H1 (cell line): ENCODE measurements around the gene DDR2. TPM values are rescaled to one million over a fixed set of nuclear protein-coding genes. Genes with fewer than 3 reads are reported as not detected.

Experiments
- CTCF ChIA-PET: fragments of 300-600 bp; sonication (Branson Sonifier 250); formaldehyde crosslinking; loops from one replicate; lab custom pipeline; 2021; ENCODE audit not compliant: partially characterized antibody; lab: Charles Lee
- POLR2A ChIA-PET: fragments of 300-600 bp; sonication (Branson Sonifier 250); formaldehyde crosslinking; loops from one replicate; lab custom pipeline; 2021; ENCODE audit warnings: inconsistent platforms; ENCODE audit not compliant: partially characterized antibody; lab: Charles Lee
- DNase-seq, 2 experiments: peaks; one replicate each; pipeline versions ENCODE4 v3.0.0 to v3.0.0-alpha.2; 2010 to 2022; ENCODE audit warnings: low spot score in 2 of 2, low read depth in 1 of 2, mixed read lengths in 1 of 2
- FAIRE-seq: peaks from 2 replicates; lab custom pipeline; 2011; peaks lifted over from hg19 to GRCh38; lab: Jason Lieb, UNC
- H2AFZ ChIP-seq: 2 replicates; pipeline ENCODE4 v1.8.1; 2012; ENCODE audit warnings: low read length, inconsistent platforms
- H2AK5ac ChIP-seq: 2 replicates; pipeline ENCODE4 v1.6.1; 2013; ENCODE audit warnings: low read depth, low read length
- H2BK120ac ChIP-seq: replicated peaks from 2 replicates; pipeline ENCODE3; 2013; ENCODE audit warnings: low read depth, low read length, inconsistent platforms
- H2BK12ac ChIP-seq: 2 replicates; pipeline ENCODE4 v1.6.1; 2013; ENCODE audit warnings: low read depth, low read length
- H2BK15ac ChIP-seq: 2 replicates; pipeline ENCODE4 v1.6.1; 2013; ENCODE audit warnings: low read length
- H2BK20ac ChIP-seq: 2 replicates; pipeline ENCODE4 v1.6.1; 2013; ENCODE audit warnings: low read length
- H2BK5ac ChIP-seq: 2 replicates; pipeline ENCODE4 v1.6.1; 2013; ENCODE audit warnings: low read depth, low read length
- H3K14ac ChIP-seq: 2 replicates; pipeline ENCODE4 v1.6.1; 2013; ENCODE audit warnings: inconsistent platforms; ENCODE audit not compliant: insufficient read length
- H3K18ac ChIP-seq: 2 replicates; pipeline ENCODE4 v1.6.1; 2013; ENCODE audit warnings: low read length; ENCODE audit errors: extremely low read depth
- H3K23ac ChIP-seq: 2 replicates; pipeline ENCODE4 v1.6.1; 2013; ENCODE audit warnings: inconsistent platforms; ENCODE audit not compliant: insufficient read length
- H3K23me2 ChIP-seq: 2 replicates; pipeline ENCODE4 v1.6.1; 2013; ENCODE audit warnings: low read depth, low read length
- H3K27ac ChIP-seq: 2 replicates; pipeline ENCODE4 v1.6.1; 2011; ENCODE audit warnings: low read depth, low read length, inconsistent platforms
- H3K27me3 ChIP-seq, 4 experiments: replicated peaks in 1 of 4; 1 replicate in 1 of 4; 2 replicates in 3 of 4; pipeline versions ENCODE4 v1.6.1 to v1.8.1; 2011 to 2013; ENCODE audit warnings: low read length in 3 of 4, mild to moderate bottlenecking in 3 of 4, inconsistent platforms in 2 of 4, mixed read lengths in 2 of 4, moderate library complexity in 1 of 4; ENCODE audit not compliant: control insufficient read depth in 3 of 4, insufficient read depth in 3 of 4; ENCODE audit errors: extremely low read depth in 1 of 4
- H3K36me3 ChIP-seq, 4 experiments: 2 replicates each; pipeline versions ENCODE4 v1.6.1 to v1.8.1; 2011 to 2013; ENCODE audit warnings: mild to moderate bottlenecking in 4 of 4, low read length in 3 of 4, moderate library complexity in 2 of 4, control low read depth in 1 of 4, inconsistent platforms in 1 of 4; ENCODE audit not compliant: insufficient read depth in 4 of 4, control insufficient read depth in 2 of 4
- H3K4ac ChIP-seq: replicated peaks from 2 replicates; pipeline ENCODE3; 2013; ENCODE audit warnings: low read length, low read depth, mixed read lengths, inconsistent platforms; ENCODE audit not compliant: insufficient read length
- H3K4me1 ChIP-seq, 4 experiments: replicated peaks in 1 of 4; 1 replicate in 1 of 4; 2 replicates in 3 of 4; pipeline versions ENCODE4 v1.6.1 to v1.8.1; 2011 to 2013; ENCODE audit warnings: low read length in 3 of 4, inconsistent platforms in 2 of 4, mixed read lengths in 1 of 4; ENCODE audit not compliant: insufficient read depth in 4 of 4, control insufficient read depth in 3 of 4
- H3K4me2 ChIP-seq, 2 experiments: 2 replicates each; pipeline versions ENCODE4 v1.6.1 to v1.8.1; 2011 to 2013; ENCODE audit warnings: low read depth in 2 of 2, low read length in 2 of 2, control low read depth in 1 of 2, inconsistent platforms in 1 of 2, mild to moderate bottlenecking in 1 of 2; ENCODE audit not compliant: insufficient read depth in 1 of 2
- H3K4me3 ChIP-seq, 4 experiments: fragments of 200-600, 300-600 bp in 1 of 4; sonication (generic), shearing (Covaris generic), sonication (Bioruptor Twin) in 1 of 4; 2 replicates each; pipeline versions ENCODE4 v1.5.1 to v1.8.1; 2011 to 2016; ENCODE audit warnings: low read length in 4 of 4, low read depth in 3 of 4, control low read depth in 2 of 4, inconsistent platforms in 2 of 4, mild to moderate bottlenecking in 2 of 4, mixed read lengths in 1 of 4, moderate library complexity in 1 of 4; ENCODE audit not compliant: insufficient read depth in 2 of 4; ENCODE audit errors: extremely low read depth in 1 of 4
- H3K56ac ChIP-seq: replicated peaks from 2 replicates; pipeline ENCODE3; 2013; ENCODE audit warnings: low read depth, mild to moderate bottlenecking, mixed read lengths, low read length, inconsistent platforms; ENCODE audit not compliant: insufficient read length
- H3K79me1 ChIP-seq: 2 replicates; pipeline ENCODE4 v1.6.1; 2013; ENCODE audit warnings: low read depth, low read length, control low read depth
- H3K79me2 ChIP-seq, 2 experiments: 2 replicates each; pipeline versions ENCODE4 v1.6.1 to v1.8.1; 2012 to 2013; ENCODE audit warnings: low read length in 2 of 2, mild to moderate bottlenecking in 2 of 2, inconsistent platforms in 1 of 2; ENCODE audit not compliant: insufficient read depth in 2 of 2, control insufficient read depth in 1 of 2
- H3K9ac ChIP-seq, 4 experiments: replicated peaks in 1 of 4; 1 replicate in 1 of 4; 2 replicates in 3 of 4; pipeline versions ENCODE4 v1.6.1 to v1.8.1; 2011 to 2013; ENCODE audit warnings: low read depth in 3 of 4, low read length in 3 of 4, control low read depth in 2 of 4, mild to moderate bottlenecking in 2 of 4, moderate library complexity in 2 of 4, inconsistent platforms in 1 of 4; ENCODE audit errors: extremely low read depth in 1 of 4
- H3K9me3 ChIP-seq, 2 experiments: 2 replicates each; pipeline versions ENCODE4 v1.6.1 to v1.8.1; 2012 to 2013; ENCODE audit warnings: mild to moderate bottlenecking in 2 of 2, moderate library complexity in 2 of 2, control low read depth in 1 of 2, inconsistent platforms in 1 of 2, low read depth in 1 of 2, low read length in 1 of 2, mixed read lengths in 1 of 2; ENCODE audit not compliant: insufficient read depth in 2 of 2
- H4K20me1 ChIP-seq, 2 experiments: replicated peaks in 1 of 2; 2 replicates each; pipeline versions ENCODE3 to v1.8.1; 2011 to 2013; ENCODE audit warnings: inconsistent platforms in 2 of 2, low read length in 2 of 2, mild to moderate bottlenecking in 1 of 2; ENCODE audit not compliant: insufficient read depth in 2 of 2, control insufficient read depth in 1 of 2
- H4K5ac ChIP-seq: 2 replicates; pipeline ENCODE4 v1.6.1; 2013; ENCODE audit warnings: low read length, low read depth, mixed read lengths, inconsistent platforms; ENCODE audit not compliant: insufficient read length
- H4K8ac ChIP-seq: 2 replicates; pipeline ENCODE4 v1.8.0; 2013; ENCODE audit warnings: mild to moderate bottlenecking, moderate library complexity, low read length, inconsistent platforms; ENCODE audit not compliant: insufficient read depth; ENCODE audit errors: extremely low read depth
- H4K91ac ChIP-seq: replicated peaks from 2 replicates; pipeline ENCODE3; 2013; ENCODE audit warnings: low read length, mixed read lengths, inconsistent platforms; ENCODE audit not compliant: insufficient read length
- EZH2 ChIP-seq: fragments of 200-600 bp; sonication (generic); IDR thresholded peaks from 2 replicates; pipeline ENCODE4 v1.7.1; 2012; ENCODE audit warnings: low read depth, mild to moderate bottlenecking, moderate library complexity, low read length, inconsistent platforms; ENCODE audit not compliant: severe bottlenecking
- HDAC2 ChIP-seq, 2 experiments: fragments of 300-600 bp in 1 of 2; sonication (generic) in 1 of 2; IDR thresholded peaks; 2 replicates each; pipeline ENCODE4 v1.6.1; 2011 to 2012; ENCODE audit warnings: low read depth in 2 of 2, low read length in 2 of 2, mild to moderate bottlenecking in 2 of 2, moderate library complexity in 2 of 2, borderline replicate concordance in 1 of 2, inconsistent platforms in 1 of 2
- HDAC6 ChIP-seq: IDR thresholded peaks from one replicate; pipeline ENCODE4 v1.7.1; 2012; ENCODE audit warnings: low read depth, mild to moderate bottlenecking, inconsistent platforms, low read length, moderate library complexity
- JUN ChIP-seq: IDR thresholded peaks from 2 replicates; pipeline ENCODE4 v1.6.1; 2011; ENCODE audit warnings: low read depth, mild to moderate bottlenecking, improper control_type of control experiment, low read length
- KDM4A ChIP-seq: IDR thresholded peaks from one replicate; pipeline ENCODE4 v1.7.1; 2012; ENCODE audit warnings: low read depth, mild to moderate bottlenecking, moderate library complexity, low read length, inconsistent platforms; ENCODE audit not compliant: severe bottlenecking
- SAP30 ChIP-seq: fragments of 300-600 bp; sonication (generic); IDR thresholded peaks from 2 replicates; pipeline ENCODE4 v1.7.1; 2012; ENCODE audit warnings: low read length, moderate library complexity, mild to moderate bottlenecking, inconsistent platforms; ENCODE audit not compliant: insufficient read depth, insufficient replicate concordance
- SP2 ChIP-seq: IDR thresholded peaks from 2 replicates; pipeline ENCODE4 v1.6.1; 2012; ENCODE audit warnings: mild to moderate bottlenecking, low read length, inconsistent platforms
- SUZ12 ChIP-seq: fragments of 200-600 bp; sonication (generic); IDR thresholded peaks from 2 replicates; pipeline ENCODE4 v1.6.1; 2012; ENCODE audit warnings: mild to moderate bottlenecking, inconsistent platforms, low read length, moderate library complexity, mixed read lengths
- WGBS, 2 experiments: shearing (Covaris generic) in 1 of 2; methylation state at CpG; one replicate each; pipeline versions ENCODE4 v1.1.6 to v1.1.7; 2013 to 2015; ENCODE audit warnings: low lambda C conversion rate in 2 of 2, mixed read lengths in 2 of 2, inconsistent platforms in 1 of 2, low coverage in 1 of 2, missing lambda C conversion rate in 1 of 2; ENCODE audit not compliant: insufficient replicate concordance in 2 of 2, insufficient coverage in 1 of 2, insufficient read length in 1 of 2; ENCODE audit errors: extremely low coverage in 1 of 2, missing lambda C conversion rate in 1 of 2; 5-methylcytosine and 5-hydroxymethylcytosine counted together
- polyA plus RNA-seq, 7 experiments: library from polyadenylated mRNA; depleted of rRNA in 3 of 7; stranded (reverse) in 5 of 7; unstranded in 2 of 7; fragments of >200 nt in 5 of 7; fragments of 200-250 nt in 2 of 7; gene quantifications; 1 replicate in 5 of 7; 2 replicates in 1 of 7; 4 replicates in 1 of 7; pipeline versions ENCODE4 v1.2.1 to v1.2.3, GENCODE V29; 2011 to 2013; ENCODE audit warnings: missing spikeins in 2 of 7, mixed read lengths in 2 of 7
- total RNA-seq: library from RNA; stranded (reverse); fragmentation: NEBNext Ultra II Directional; extraction: Animal tissue kit (Norgen Biotek cat#: 25700); gene quantifications from 2 replicates; pipeline ENCODE4 v1.2.1, GENCODE V29; 2021
- TF ChIP-seq, protein P1 (sequence below): IDR thresholded peaks from 2 replicates; pipeline ENCODE4 v1.6.1; 2011; ENCODE audit warnings: low read depth, mild to moderate bottlenecking, low read length; ENCODE audit not compliant: insufficient read depth
- TF ChIP-seq, protein P2 (sequence below), 3 experiments: IDR thresholded peaks; 1 replicate in 2 of 3; 2 replicates in 1 of 3; pipeline versions ENCODE4 v1.5.1 to v1.6.1; 2011; ENCODE audit warnings: low read length in 3 of 3, mild to moderate bottlenecking in 3 of 3, inconsistent platforms in 2 of 3, low read depth in 1 of 3, moderate library complexity in 1 of 3; ENCODE audit not compliant: insufficient read depth in 1 of 3; ENCODE audit errors: control extremely low read depth in 1 of 3

Gene DDR2
- total and polyA plus RNA-seq, 2 of the 8 experiments (the other 6 are each of a cell fraction or from before 2014, with no cell fraction given) = 1.00 to 2.1 TPM

DNA sequence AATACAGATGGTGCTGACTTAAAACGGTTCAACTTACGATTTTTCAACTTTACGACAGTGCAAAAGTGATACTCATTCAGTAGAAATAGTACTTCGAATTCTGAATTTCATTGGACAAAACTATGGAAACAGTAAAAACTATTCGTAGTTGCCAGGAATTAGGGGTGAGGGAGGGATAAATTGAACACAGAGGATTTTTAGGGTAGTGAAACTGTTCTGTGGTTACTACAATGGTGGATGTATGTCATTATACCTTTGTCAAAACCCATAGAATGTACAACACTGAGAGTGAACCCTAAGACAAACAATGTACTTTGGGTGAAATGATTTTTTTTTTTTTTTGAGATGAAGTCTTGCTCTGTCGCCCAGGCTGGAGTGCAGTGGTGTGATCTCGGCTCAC is 7.5 kb downstream of the DDR2 start:
- Histone ChIP-seq H3K4ac (no peak overlapping the region), H3K23ac (no peak overlapping the region), H3K23me2 (no peaks in the 10 kb centered on the region), H3K4me2 (no peak overlapping the region), H2AFZ (no peak overlapping the region), H2BK120ac (no peak overlapping the region), H3K27me3 (no peaks in the 10 kb centered on the region), H2BK15ac (no peak overlapping the region), H3K9ac (no peak overlapping the region), H3K79me1 (no peaks in the 10 kb centered on the region), H4K8ac (no peak overlapping the region), H4K20me1 (no peaks in the 10 kb centered on the region), H3K56ac (no peak overlapping the region), H4K91ac (no peak overlapping the region), H3K4me1 (no peaks in the 10 kb centered on the region), H3K36me3 (no peaks in the 10 kb centered on the region), H3K14ac (no peak overlapping the region), H3K4me3 (no peak overlapping the region), H3K27ac (no peak overlapping the region), H3K18ac (no peak overlapping the region), H4K5ac (no peak overlapping the region), H2BK5ac (no peak overlapping the region), H3K79me2 (no peaks in the 10 kb centered on the region), H2BK12ac (no peak overlapping the region), H3K9me3 (no peaks in the 10 kb centered on the region), H2BK20ac (no peak overlapping the region), H2AK5ac (no peak overlapping the region)
- DNase-seq (no peak), FAIRE-seq (no peak)
- ChIA-PET POLR2A (no interaction called here), CTCF (interaction anchor here (1.2 kb wide), 1 partner anchor 9 kb away, joined by 4 read pairs; no protein-coding TSS in a partner anchor)
- WGBS, 2 experiments = 85% methylated on average over 7 of the region's 7 CpGs; no CpG with 5 or more reads in 1 of the 2 experiments
- TF ChIP-seq JUN (no peak), SAP30 (no peak), SP2 (no peak), KDM4A (no peak), SUZ12 (no peak), HDAC2 (IDR thresholded peaks at IDR 0.05; ENCODE audit: borderline replicate concordance in 1 of 2, low read depth in 2 of 2, low read length in 2 of 2) (no peak), HDAC6 (no peak), EZH2 (no peak)
- TF ChIP-seq, protein P1, sequence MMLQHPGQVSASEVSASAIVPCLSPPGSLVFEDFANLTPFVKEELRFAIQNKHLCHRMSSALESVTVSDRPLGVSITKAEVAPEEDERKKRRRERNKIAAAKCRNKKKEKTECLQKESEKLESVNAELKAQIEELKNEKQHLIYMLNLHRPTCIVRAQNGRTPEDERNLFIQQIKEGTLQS = no peak
- TF ChIP-seq, protein P2, sequence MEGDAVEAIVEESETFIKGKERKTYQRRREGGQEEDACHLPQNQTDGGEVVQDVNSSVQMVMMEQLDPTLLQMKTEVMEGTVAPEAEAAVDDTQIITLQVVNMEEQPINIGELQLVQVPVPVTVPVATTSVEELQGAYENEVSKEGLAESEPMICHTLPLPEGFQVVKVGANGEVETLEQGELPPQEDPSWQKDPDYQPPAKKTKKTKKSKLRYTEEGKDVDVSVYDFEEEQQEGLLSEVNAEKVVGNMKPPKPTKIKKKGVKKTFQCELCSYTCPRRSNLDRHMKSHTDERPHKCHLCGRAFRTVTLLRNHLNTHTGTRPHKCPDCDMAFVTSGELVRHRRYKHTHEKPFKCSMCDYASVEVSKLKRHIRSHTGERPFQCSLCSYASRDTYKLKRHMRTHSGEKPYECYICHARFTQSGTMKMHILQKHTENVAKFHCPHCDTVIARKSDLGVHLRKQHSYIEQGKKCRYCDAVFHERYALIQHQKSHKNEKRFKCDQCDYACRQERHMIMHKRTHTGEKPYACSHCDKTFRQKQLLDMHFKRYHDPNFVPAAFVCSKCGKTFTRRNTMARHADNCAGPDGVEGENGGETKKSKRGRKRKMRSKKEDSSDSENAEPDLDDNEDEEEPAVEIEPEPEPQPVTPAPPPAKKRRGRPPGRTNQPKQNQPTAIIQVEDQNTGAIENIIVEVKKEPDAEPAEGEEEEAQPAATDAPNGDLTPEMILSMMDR (IDR thresholded peaks at IDR 0.05; ENCODE audit: control extremely low read depth in 1 of 3, insufficient read depth in 1 of 3, low read depth in 1 of 3, low read length in 3 of 3) = no peak
